ENCODE measurements around the gene COL24A1. TPM values are rescaled to one million over a fixed set of nuclear protein-coding genes. Genes with fewer than 3 reads are reported as not detected.

The COL24A1 gene
- total RNA-seq, 1 experiment from 2014 or later: 0.35 TPM

GRCh38 chr1:85830837-85831236, 325.7 kb downstream of the COL24A1 start:
- H3T11ph ChIP-seq (ENCODE audit: low read length): no peak overlapping the region
- H3K4me1 Mint-ChIP-seq: no peaks in the 10 kb centered on the region
- no peak overlapping the region for H2BK20ac ChIP-seq (ENCODE audit: low read depth, low read length, poor library complexity, severe bottlenecking)
- no peak overlapping the region for H4K5ac ChIP-seq (ENCODE audit: insufficient read length, low read depth, low read length)
- H3K27ac ChIP-seq (ENCODE audit: insufficient read length, low read depth, low read length): no peak overlapping the region
- no peak for DNase-seq
- H3K14ac ChIP-seq (ENCODE audit: insufficient read depth, low read length): no peak overlapping the region
- peaks cover 16 to 17% of the 10 kb centered on the region in 2 experiments for H3K9me3 Mint-ChIP-seq
- no peak overlapping the region for H2BK12ac ChIP-seq (ENCODE audit: insufficient read length, low read depth, low read length)
- H3K27me3 ChIP-seq (ENCODE audit: insufficient read depth, low read length): no peaks in the 10 kb centered on the region
- H2BK15ac ChIP-seq (ENCODE audit: low read depth, low read length): no peak overlapping the region
- no peaks in the 10 kb centered on the region for H4K20me1 ChIP-seq (ENCODE audit: control insufficient read depth, insufficient read depth, insufficient read length)
- no peak overlapping the region for H4K91ac ChIP-seq (ENCODE audit: insufficient read length, low read depth, low read length)
- no peak overlapping the region for H2AFZ ChIP-seq (ENCODE audit: low read length)
- H3K4me1 ChIP-seq (ENCODE audit: insufficient read depth, low read length): no peaks in the 10 kb centered on the region
- H2BK5ac ChIP-seq (ENCODE audit: insufficient read length, low read length): no peak overlapping the region
- no peaks in the 10 kb centered on the region for H3K79me1 ChIP-seq (ENCODE audit: insufficient read depth, low read depth, low read length, poor library complexity, severe bottlenecking)
- no peak overlapping the region for H3K27ac Mint-ChIP-seq
- no peak overlapping the region for H2AK5ac ChIP-seq (ENCODE audit: insufficient read length, low read length)
- H3K23ac ChIP-seq (ENCODE audit: insufficient read length, low read depth, low read length): no peak overlapping the region
- H3K79me2 ChIP-seq (ENCODE audit: insufficient read depth, low read length): no peaks in the 10 kb centered on the region
- no peak overlapping the region for H3K56ac ChIP-seq (ENCODE audit: insufficient read length, low read depth, low read length)
- H4K8ac ChIP-seq (replicated peaks; ENCODE audit: insufficient read length, low read depth, low read length): no peak overlapping the region
- no peaks in the 10 kb centered on the region for H3K27me3 Mint-ChIP-seq (ENCODE audit: low read depth)
- WGBS (ENCODE audit: extremely low coverage, insufficient read length, low lambda C conversion rate): no CpG with 5 or more reads among the region's 8 CpGs
- H3K4ac ChIP-seq (ENCODE audit: low read depth, low read length): no peak overlapping the region
- no peak overlapping the region for H3K18ac ChIP-seq (ENCODE audit: insufficient read length, low read depth, low read length)
- H3K9ac ChIP-seq (ENCODE audit: extremely low read depth, insufficient read length, low read length): no peak overlapping the region
- no peak overlapping the region for H3K4me2 ChIP-seq (ENCODE audit: insufficient read depth, insufficient read length, low read length)
- H2BK120ac ChIP-seq (ENCODE audit: low read depth, low read length, poor library complexity, severe bottlenecking): no peak overlapping the region
- TF ChIP-seq CTCF (conservative IDR thresholded peaks at IDR 0.05): no peak
- no peak overlapping the region for H3K4me3 Mint-ChIP-seq
- peaks cover 5 to 13% (median 7%) of the 10 kb centered on the region in 3 experiments; a peak in 6 of 7 replicates for H3K36me3 Mint-ChIP-seq (ENCODE audit: insufficient read depth in 1 of 3, low read depth in 3 of 3)
- no peaks in the 10 kb centered on the region for H3K9me3 ChIP-seq (ENCODE audit: control insufficient read depth, low read depth, low read length)
- no peaks in the 10 kb centered on the region for H3K23me2 ChIP-seq (ENCODE audit: insufficient read length, low read depth, low read length, poor library complexity, severe bottlenecking)
